8988T (cell line): ENCODE results near the gene EEF1AKMT1.
A peak's percentile ranks its signal among the peaks of the same experiment; 100 is the strongest.

Experiments
- DNase-seq: peaks from one replicate; pipeline ENCODE4 v3.0.0; 2011

EEF1AKMT1 gene, protein sequence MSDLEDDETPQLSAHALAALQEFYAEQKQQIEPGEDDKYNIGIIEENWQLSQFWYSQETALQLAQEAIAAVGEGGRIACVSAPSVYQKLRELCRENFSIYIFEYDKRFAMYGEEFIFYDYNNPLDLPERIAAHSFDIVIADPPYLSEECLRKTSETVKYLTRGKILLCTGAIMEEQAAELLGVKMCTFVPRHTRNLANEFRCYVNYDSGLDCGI

DNA sequence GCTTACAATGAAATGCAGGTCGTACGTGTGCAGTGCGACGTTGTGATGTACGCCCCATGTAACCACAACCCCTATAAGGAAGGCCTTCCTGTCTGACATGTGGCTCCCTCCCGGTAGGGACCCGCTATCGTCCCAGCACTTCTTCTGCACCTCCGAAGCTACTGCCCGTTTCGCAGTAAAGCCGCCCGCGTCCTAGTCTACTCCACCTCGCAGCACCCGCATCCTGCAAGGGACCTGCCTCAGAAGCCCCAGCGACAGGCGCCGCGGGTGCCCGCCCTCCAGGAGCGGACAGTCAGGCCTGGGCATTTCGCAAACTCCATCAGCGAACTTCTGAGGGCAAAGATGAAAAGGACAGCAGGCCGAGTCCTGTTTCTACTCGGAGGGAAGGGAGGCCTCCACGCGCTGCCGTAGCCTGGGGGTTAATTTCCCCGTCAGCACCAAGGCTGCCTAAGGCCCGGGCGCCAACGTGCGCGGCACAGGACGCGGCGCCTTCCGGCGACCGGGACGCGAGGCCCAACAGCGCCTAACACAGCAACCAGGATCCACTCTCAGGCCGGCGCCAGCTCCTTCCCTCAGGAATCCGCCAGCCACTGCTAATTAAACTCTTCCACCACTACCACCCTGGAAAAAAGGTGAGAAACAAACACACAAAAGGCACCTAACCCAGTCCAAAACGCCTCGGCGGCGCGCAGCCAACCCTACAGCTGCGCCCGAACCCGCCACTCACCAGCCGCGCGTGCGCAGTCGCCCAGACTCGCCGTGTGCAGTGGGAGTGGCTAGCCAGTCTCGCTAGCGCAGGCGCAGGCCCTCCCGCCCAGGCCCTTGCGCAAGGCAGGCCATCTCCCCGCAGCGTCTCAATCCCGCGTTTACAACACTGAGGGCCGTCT lies at the start of gene EEF1AKMT1:
TSS of gene EEF1AKMT1 (minus strand) at position 768 of the 887 bp plus-strand sequence. CDS start 16,363 bp downstream, outside the sequence.
- peak; percentile 53 for DNase-seq

DNA sequence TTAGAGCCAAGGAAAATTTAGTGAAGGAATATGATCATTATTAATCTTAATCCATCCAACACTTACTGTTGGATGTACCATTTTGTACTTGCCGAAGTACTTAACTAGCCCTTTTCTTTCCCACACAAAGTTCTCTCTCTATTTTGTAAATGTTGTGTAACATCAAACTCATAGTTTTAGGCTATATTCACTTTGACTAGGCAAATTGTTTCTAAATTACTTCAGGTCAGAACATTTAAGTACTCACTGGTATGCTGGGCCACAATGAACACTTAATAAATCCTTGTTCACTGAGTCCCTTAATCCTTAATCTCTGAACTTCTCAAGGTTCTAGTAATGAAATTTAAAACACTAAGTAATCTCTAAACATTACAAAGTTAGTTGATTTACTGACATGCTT lies 49.3 kb upstream of the EEF1AKMT1 start:
- DNase-seq: no peak

DNA sequence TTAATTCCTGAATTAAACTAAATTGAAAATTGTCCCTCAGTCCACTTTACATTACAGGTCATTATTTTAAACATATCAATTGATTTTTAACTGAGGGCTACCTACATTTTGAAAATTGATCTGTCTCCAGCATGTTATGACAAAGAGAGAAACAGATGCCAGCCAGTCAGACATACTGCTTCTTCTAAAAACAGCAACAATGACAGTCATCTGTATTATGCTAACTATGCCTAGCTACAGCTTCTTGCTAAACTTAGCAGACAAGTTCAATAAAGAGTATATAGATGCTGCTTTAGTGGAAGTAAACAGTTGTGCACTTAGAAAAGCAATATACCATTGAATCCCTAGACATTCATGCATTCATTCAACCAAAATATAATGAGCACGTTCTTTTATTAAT lies 48.6 kb upstream of the EEF1AKMT1 start:
- DNase-seq: no peak

DNA sequence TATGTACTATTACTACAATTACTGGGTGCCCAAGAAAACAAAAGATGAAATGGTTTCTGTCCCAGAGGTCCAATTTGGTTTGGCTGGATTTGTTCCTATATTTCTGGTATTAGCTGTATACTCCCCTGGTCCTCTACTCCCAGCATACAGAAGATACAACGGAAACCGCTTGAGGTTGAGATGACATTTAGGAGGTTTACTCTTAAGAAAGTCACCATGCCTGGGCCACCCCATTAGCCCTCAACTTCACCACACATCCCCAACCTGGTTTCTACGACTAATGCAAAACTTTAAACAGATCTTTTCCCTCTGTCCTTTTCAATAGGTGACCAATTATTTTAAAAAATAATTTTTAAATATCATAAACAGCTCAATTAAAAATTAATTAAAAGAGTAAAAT lies 46.0 kb upstream of the EEF1AKMT1 start:
- no peak for DNase-seq

DNA sequence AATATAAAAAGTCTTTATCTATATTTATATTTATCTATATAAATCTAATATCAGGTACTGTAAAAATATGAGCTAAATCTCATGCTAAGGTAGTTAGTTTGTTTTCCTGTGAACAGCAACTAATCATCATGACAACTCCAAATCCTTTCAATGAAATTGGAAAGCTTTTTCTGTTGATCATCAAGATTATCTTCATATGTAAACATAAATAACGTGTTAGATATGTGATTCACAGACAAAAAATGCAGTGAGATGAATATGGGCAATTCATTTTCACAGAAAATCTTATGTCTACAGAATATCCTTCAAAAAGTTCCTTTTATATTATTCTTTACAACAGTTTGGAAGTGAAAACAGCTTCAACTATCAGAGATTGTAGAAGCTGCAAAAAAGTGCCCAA lies 41.7 kb upstream of the EEF1AKMT1 start:
- DNase-seq: no peak

DNA sequence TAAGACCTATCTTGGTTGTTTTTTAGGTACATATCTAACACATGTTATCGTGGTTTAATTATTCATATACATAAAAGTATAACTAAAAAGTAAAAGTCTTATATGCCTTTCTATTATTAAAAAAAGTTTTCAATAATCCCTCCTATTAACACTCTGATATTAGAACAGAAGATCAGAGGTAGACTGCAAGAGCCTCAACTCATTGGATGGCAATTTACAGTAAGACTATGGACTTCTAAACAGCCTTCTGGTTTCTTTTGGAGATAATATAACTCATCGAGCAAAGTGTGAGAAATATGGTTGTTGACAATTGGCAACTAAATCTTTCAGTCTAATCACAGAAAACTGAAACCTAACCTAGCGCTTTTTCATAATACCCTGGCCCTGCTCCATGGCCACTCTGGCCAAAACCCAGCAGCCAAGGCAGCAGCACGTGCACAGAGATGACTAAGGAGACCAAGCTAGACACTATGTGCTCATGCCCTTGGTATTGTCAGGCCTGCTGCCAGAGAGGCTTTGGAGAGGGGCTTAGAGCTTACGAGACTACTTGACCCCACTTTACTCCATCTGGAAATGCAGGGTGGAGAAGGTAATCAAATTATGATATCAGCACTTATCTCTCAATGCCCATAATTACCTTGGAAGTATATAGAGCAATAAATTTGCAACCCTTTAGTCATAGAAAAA lies 40.6 kb upstream of the EEF1AKMT1 start:
- no peak for DNase-seq

DNA sequence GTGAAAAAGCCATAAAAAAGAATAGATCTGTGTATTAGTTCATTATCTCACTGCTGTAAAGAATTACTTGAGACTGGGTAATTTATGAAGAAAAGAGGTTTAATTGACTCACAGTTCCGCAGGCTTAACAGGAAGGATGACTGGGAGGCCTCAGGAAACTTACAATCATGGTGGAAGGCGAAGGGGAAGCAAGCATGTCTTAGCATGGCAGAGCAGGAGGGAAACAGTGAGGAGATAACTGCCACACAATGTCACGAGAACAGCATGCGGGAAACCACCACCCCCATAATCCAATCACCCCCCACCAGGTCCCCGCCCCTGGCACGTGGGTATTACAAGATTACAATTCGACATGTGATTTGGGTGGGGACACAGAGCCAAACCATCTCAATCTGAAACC lies 39.1 kb upstream of the EEF1AKMT1 start:
- no peak for DNase-seq

DNA sequence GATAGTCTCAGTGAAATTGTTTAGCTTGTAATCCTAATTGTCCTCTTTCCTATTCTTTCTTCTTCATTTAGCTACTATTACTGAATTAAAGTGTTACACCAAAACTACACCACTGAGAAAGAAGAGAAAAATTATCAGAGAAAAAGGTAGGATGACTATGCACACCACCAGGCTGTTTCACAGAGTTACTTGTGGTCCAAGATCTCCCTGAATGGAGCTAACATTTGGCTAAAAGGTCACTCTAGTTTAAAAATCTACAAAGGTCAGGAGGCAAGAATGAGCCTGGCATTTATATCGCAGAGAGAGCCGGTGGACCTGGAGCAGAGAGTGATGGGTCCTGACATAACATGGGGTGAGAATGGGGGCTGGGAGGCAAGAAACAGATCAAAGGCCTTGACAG lies 37.0 kb upstream of the EEF1AKMT1 start:
- DNase-seq: no peak

DNA sequence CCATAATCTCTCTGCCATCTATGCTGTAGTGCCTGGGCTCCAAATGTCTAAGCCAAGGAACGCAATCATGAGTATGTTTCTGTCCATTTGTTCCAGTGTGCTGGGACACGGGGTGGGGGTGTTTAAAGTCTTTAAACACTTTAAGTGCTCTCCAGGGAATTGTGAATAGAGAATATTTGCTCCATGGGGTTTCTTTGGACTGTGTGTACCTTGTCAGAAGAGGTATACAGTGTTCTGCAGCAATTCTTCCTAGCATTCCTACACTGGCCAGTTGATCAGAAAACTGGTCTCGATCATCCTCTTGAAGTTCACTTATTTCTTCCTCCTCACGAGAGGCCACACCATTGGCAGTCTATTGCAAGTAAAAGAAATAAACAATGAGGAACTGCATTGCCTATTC lies 35.1 kb upstream of the EEF1AKMT1 start:
- DNase-seq: no peak

DNA sequence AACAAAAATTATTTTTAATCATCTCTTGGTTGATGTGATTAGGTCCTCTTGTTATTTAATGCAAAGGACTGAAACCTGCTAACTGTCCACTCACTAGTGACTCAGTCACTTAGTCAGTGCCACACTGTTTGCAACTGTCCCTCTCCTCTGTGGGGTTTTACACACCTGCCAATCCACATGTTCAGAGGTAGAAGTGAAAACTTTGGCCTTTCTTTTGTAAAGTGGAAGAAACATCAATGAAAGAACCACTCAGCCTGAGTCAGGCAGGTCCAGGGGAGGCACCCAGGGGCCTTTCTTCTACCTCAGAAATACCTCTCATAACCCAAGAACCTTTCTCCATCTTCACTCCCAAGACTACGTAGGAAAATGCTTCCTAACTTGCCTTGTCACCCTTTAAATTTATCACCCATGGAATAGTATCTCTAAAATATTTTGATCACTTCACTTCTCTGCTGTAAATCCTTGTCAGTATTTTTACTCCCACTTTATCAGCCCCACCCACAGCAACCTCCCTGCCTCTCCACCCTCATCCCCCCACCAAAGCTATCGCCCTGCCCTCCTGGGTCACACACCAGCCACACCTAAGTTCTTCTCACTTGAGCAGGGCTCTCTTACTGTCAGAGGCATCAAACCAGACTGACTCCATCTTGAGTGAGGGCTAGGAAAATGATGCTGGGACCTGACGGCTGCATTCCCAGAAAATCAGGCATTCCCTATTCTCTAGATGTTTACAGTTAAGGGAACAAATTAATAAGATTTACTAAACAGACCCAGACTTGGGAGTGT lies 29.6 kb upstream of the EEF1AKMT1 start:
- DNase-seq: no peak

DNA sequence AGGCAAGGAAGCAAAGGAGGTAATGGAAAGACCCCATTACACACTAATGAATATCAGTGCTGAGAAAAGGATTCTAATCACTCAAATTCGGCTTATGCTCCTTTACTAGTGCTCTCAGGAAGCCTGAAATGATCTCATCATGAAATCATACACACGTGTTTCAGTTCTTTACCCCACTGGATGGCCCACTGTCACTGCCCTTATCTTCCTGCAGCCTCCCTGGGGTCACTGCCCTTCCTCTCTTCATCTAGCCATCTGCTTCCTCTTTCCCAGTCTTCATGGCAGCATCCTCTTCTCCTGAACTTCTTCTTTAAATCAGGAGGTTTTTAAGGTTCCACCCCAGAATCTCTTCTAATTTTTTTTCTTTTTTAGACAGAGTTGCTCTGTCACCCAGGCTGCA lies 27.9 kb upstream of the EEF1AKMT1 start:
- no peak for DNase-seq

DNA sequence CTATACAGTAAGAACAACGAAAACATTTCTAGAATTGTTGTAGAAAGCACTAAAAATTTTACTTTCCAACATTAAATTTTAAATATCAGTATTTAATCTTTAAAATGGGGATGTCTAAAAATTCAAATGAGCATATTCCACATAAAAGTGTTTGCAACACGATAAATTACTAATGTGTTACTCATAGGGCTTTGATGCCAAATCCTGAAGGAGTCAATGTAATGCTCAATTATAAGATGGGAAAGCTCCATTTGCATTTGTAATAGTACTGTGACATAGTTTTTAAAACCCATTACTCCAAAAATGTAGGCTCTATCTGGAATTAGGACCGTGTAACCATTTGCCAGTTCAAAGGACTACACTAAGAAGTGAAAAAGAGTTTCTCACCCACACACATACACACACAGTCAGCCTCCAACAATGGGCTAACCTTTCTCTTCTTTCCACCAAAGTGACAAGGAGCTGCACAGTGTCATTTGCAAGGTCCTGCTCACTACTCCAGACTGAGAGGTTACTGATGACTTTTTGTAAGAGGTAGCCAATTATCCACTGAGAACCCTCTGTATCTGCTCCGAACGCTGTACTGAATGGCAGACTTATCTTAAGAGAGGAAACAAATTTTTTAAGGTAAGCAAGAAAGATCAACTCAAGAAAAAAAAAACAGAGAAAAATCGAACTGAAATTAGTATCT lies 26.1 kb upstream of the EEF1AKMT1 start:
- no peak for DNase-seq

DNA sequence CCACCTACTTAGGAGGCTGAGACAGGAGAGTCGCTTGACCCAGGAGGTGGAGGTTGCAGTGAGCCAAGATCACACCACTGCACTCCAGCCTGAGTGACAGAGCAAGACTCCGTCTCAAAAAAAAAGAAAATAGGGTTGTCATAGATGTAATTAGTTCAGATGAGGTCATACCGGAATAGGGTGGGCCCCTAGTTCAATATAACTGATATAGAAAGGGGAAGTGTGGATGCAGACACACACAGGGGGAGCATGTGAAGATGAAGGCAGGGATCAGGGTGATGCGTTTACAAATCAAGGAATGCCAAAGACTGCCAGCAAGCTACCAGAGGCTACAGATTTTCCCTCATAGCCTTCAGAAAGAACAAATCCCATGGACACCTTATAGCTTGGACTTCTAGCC lies 24.3 kb upstream of the EEF1AKMT1 start:
- no peak for DNase-seq

DNA sequence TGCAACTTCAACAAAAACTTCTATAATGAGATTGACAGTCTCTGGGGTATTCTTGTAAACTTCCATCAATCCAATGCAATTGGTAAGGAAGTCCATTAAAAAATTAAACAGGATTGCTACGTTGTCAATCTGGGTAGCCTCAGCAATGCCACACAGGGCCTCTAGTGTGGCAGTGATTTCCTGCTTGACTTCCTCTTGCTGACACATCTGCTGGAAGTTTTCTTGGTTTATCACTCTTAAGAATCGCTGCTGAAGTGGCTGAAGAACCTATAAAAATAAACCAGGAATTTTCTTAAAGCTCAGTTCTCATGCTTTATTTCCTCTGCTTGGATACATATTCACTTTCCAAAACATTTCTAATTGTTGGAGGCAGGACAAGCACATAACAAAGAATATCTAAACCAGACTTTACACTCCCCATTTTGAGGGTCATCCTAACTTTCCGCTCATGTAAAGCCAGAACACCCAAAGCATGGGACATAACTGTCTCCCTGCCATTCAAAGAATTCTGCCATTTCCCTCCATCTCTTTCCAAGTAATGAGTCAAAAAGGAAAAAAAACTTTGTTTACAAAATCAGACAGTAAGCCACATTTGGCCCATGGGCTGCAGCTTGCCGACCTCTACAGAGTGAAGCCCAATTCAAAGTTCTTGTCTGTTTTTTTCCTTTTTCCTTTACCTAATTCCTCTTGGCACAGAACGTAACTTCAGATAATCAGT lies 23.2 kb upstream of the EEF1AKMT1 start:
- DNase-seq: no peak

DNA sequence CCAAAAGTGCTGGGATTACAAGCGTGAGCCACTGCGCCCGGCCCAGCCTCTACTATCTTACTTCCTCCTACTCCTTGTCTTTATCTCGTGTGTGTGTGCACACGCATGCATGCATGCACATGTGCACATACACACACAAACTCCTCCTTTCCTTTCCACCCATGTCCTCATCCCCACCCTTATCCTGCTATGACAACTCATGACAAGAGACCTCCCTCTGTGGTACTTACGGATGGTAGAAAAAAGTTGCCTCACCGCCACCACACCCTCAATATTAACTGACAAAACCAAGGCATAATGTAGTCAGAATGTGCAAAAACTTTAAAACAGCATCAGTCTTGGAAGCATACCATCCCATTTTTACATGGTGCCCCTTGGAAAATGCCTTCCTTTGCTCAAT lies 15.9 kb upstream of the EEF1AKMT1 start:
- DNase-seq: no peak

DNA sequence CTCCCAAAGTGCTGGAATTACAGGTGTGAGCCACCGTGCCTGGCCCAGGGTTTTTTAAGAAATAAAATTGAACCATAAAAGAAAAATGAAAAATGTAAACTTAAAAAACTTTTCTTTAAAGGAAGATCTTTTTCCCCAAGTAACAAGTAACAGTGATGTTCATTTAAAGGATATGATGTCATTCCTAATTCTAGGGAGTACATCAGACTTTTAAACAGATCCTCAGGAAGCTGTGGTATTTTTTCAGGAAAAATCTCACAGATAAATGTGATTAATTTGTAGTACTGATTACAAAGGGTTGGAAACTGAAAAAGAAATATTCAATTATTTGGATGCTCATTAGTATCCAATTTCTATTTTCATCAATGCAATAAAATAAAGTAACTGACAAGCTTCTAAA lies 14.6 kb upstream of the EEF1AKMT1 start:
- no peak for DNase-seq

DNA sequence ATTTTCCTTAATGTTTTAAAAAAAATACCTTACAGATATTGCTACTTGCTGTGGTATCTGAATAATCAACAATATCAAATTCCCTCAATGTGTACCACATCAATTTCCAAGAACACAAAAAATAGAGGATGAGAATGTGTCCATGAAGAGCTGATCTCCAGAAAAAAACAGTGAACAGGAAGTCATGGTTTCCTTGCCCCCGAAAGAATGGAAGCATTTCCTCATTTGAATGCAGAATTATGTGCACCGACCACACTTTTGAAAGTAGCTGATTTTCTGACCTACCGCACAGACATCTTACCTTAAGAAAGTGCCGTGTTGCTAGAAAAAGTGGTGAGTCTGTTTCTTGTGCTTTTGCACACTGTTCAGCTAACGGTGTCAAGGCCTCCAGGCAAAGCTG lies 13.4 kb upstream of the EEF1AKMT1 start:
- DNase-seq: no peak

DNA sequence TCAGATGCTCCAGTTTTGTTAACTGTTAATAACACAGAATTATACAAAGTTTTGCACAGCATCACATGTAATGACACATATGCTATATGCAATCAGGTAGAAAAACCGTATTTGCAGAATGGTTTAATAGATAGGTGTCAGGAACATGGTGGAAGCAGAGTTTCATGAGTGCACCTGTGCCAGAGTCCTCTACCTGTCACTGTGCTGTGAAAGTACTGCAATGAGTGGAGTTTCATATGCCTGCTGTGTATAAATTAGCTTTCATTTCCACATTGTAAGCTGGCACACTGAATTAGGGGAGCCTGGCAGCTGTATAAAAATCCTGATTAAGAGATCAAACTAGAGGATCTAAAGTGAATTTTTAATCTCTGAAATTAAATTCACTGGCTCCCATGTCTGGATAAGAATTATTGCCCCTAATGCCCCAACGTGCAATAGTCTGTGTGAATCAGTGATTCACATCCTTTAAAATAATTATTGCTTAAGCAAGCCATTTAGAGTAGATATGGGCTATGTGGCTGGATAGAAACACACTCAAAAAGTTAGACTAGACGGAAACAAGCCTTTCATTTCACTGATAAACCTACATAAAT lies 8.5 kb upstream of the EEF1AKMT1 start:
- DNase-seq: no peak

DNA sequence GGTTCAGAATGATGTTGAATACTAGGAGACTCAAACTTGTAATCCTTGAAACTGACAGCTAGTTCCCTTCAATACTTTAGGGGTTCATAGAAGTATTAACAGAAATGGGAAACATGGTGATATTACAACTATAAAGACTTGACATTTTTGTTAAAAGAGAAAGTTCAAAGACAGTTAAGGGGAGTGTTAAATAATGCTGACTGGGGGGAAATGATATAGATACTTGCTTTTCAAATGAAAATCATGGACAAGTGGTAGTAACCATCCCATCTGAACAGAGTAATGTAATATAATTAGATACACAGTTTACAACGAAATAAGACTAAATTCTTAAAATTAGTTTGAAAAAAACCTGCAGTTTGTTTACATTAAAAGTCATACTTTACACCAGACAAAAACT lies 6.6 kb upstream of the EEF1AKMT1 start:
- no peak for DNase-seq

DNA sequence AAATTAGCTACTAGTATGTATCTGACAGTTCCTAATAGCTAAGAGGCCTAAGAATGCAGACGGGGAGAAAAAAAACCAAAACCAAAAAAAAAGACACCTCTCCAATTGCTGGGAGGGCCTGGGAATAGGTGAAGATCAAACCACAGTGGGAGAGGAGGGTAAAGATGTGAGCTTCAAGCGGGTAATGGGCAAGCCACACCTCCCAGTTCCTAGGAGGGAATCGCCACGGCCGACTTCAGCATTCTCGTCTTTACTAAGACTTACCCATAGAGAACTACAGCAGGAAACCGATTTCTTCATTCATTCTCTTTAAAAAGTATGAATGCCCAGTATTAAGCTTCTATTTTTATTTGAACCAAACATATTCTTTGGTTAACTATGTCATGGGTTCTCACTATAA lies 5.6 kb upstream of the EEF1AKMT1 start:
- no peak for DNase-seq

DNA sequence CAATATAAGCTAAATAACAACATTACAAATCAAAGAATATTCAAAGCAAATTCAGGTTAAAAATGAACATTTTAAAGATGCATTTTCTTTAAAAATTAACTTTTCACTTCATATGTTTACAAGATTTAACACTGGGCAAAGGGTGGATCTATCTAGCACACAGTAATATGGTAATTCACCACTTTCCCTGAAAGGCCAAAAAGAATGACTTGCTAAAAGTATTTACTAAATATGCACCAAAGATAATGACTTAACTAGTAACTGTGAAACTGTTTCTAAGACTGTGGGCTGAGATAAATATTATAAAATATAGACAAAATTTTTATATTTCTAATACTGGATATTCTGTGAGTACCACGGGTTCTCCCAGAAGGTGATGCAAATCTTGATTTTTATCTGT lies 4.5 kb upstream of the EEF1AKMT1 start:
- DNase-seq: no peak
